ENCODE results near the gene PTPRH.

Gene PTPRH

GRCh38 chr19:55230780-55231179 is 21.5 kb upstream of the PTPRH start:
- Histone ChIP-seq H3K9ac (ENCODE audit: low read length) (no peak overlapping the region), H3K4me2 (ENCODE audit: low read length) (no peak overlapping the region), H3K9me2 (ENCODE audit: low read depth, low read length) (no peaks in the 10 kb centered on the region), H3K79me2 (ENCODE audit: insufficient read depth, low read length) (no peaks in the 10 kb centered on the region), H3F3A (ENCODE audit: insufficient read depth, low read length) (no peaks in the 10 kb centered on the region; the same call in 1 of the 2 replicates), H2AFZ (ENCODE audit: low read length) (no peak overlapping the region), H3K36me3 (ENCODE audit: insufficient read depth, low read length) (peaks cover 96% of the 10 kb centered on the region), H3K4me3 (ENCODE audit: low read depth, low read length, poor library complexity, severe bottlenecking) (no peak overlapping the region), H3K4me1 (ENCODE audit: insufficient read depth, low read length, severe bottlenecking) (no peaks in the 10 kb centered on the region), H4K20me1 (ENCODE audit: insufficient read depth, low read length) (no peaks in the 10 kb centered on the region), H3K27me3 (ENCODE audit: insufficient read depth, low read length) (no peaks in the 10 kb centered on the region), H3K27ac (ENCODE audit: low read depth, low read length, poor library complexity, severe bottlenecking) (no peak overlapping the region), H3K9me3 (ENCODE audit: low read length) (no peaks in the 10 kb centered on the region)
- TF ChIP-seq EZH2 (IDR thresholded peaks at IDR 0.05; ENCODE audit: borderline replicate concordance, low read length), result no peak
- no peak for TF ChIP-seq CTCF (IDR thresholded peaks at IDR 0.05; ENCODE audit: low read length)

- no peak overlapping the region for H3K4me2 ChIP-seq (ENCODE audit: low read length)
- H3K9me2 ChIP-seq (ENCODE audit: low read depth, low read length), result no peaks in the 10 kb centered on the region
- H2AFZ ChIP-seq (ENCODE audit: low read length), result no peak overlapping the region
- no peaks in the 10 kb centered on the region for H3K9me3 ChIP-seq (ENCODE audit: low read length)
- H3K9ac ChIP-seq (ENCODE audit: low read length), result no peak overlapping the region
- no peak for TF ChIP-seq CTCF (IDR thresholded peaks at IDR 0.05; ENCODE audit: low read length)
- H3K4me1 ChIP-seq (ENCODE audit: insufficient read depth, low read length, severe bottlenecking), result no peaks in the 10 kb centered on the region
- H3K27me3 ChIP-seq (ENCODE audit: insufficient read depth, low read length), result no peaks in the 10 kb centered on the region
- peaks cover 99% of the 10 kb centered on the region for H3K36me3 ChIP-seq (ENCODE audit: insufficient read depth, low read length)
- H3K27ac ChIP-seq (ENCODE audit: low read depth, low read length, poor library complexity, severe bottlenecking), result no peak overlapping the region
- H4K20me1 ChIP-seq (ENCODE audit: insufficient read depth, low read length), result no peaks in the 10 kb centered on the region
- H3K4me3 ChIP-seq (ENCODE audit: low read depth, low read length, poor library complexity, severe bottlenecking), result no peak overlapping the region
- no peaks in the 10 kb centered on the region; the same call in 1 of the 2 replicates for H3F3A ChIP-seq (ENCODE audit: insufficient read depth, low read length)
- no peaks in the 10 kb centered on the region for H3K79me2 ChIP-seq (ENCODE audit: insufficient read depth, low read length)
Observed at GRCh38 chr19:55230329-55230728, 21.0 kb upstream of the PTPRH start.

GRCh38 chr19:55229789-55230182 is 20.5 kb upstream of the PTPRH start:
- no peaks in the 10 kb centered on the region for H4K20me1 ChIP-seq (ENCODE audit: insufficient read depth, low read length)
- no peaks in the 10 kb centered on the region for H3K27me3 ChIP-seq (ENCODE audit: insufficient read depth, low read length)
- no peak overlapping the region for H3K27ac ChIP-seq (ENCODE audit: low read depth, low read length, poor library complexity, severe bottlenecking)

More at GRCh38 chr19:55229789-55230182, 20.5 kb upstream of the PTPRH start:
- TF ChIP-seq EZH2 (IDR thresholded peaks at IDR 0.05; ENCODE audit: borderline replicate concordance, low read length) (no peak), CTCF (IDR thresholded peaks at IDR 0.05; ENCODE audit: low read length) (no peak)
- Histone ChIP-seq H3K79me2 (ENCODE audit: insufficient read depth, low read length) (no peaks in the 10 kb centered on the region), H3F3A (ENCODE audit: insufficient read depth, low read length) (no peaks in the 10 kb centered on the region; the same call in 1 of the 2 replicates), H3K4me3 (ENCODE audit: low read depth, low read length, poor library complexity, severe bottlenecking) (no peak overlapping the region), H3K4me1 (ENCODE audit: insufficient read depth, low read length, severe bottlenecking) (no peaks in the 10 kb centered on the region), H3K9ac (ENCODE audit: low read length) (no peak overlapping the region), H3K4me2 (ENCODE audit: low read length) (no peak overlapping the region), H3K9me3 (ENCODE audit: low read length) (no peaks in the 10 kb centered on the region), H2AFZ (ENCODE audit: low read length) (no peak overlapping the region), H3K9me2 (ENCODE audit: low read depth, low read length) (no peaks in the 10 kb centered on the region), H3K36me3 (ENCODE audit: insufficient read depth, low read length) (peaks cover 96% of the 10 kb centered on the region)

Data from OCI-LY1 (cell line).